ENCODE results near the gene TOP1.

The TOP1 gene

GRCh38 chr20:41028359-41029149, at the start of gene TOP1:
Gene TOP1 (plus strand): TSS chr20:41028822. CDS start chr20:41029068, 246 bp downstream.
- ATAC-seq, result peak; percentile 99
- H3K4me3 Mint-ChIP-seq, result peak within 1 kb of the TSS; percentile 87

GRCh38 chr20:40979247-40979646, 49.4 kb upstream of the TOP1 start:
- H3K36me3 Mint-ChIP-seq, result peaks cover 26% of the 10 kb centered on the region

More at GRCh38 chr20:41028359-41029149, at the start of gene TOP1:
- Mint-ChIP-seq H3K36me3 (peaks cover 11% of the 10 kb centered on the region), H3K27me3 (no peaks in the 10 kb centered on the region), H3K27ac (peak within 1 kb of the TSS; percentile 97), H3K9me3 (no peaks in the 10 kb centered on the region), H3K4me1 (peaks cover 49% of the 10 kb centered on the region)

DNA sequence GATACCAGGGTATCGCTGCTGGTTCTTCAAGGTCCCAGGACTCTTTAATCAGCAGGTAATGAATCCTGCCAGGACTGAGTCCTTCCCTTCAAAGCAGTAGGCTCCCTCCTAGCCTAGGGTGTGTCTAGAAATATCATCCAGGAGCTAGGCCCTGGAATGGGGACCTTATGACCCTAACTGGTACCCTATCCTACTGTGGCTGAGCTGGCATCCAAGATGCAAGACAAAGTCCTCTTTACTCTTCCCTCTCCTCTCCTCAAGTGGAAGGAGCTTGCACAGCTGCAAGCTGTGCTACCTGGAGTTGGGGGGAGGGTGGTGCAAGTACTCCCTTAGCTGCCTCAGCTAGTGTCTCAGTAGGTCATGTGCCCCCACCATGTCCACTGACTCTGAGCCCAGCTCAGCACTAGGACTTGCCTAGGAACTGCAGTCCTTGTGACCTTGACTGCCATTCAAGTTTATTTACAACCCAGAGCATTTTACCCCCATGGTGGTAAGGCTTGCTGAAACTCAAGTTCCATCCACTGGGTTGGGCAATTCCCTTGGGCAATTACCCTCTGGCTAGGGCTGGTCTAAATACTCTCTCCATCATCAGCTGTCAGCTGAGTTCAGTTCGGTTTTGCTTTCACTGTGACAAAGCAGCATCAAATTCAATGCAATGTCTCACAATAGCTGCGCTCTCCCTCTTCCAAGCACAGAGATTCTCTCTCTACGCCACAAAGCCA, 48.4 kb upstream of the TOP1 start:
- no peak for ATAC-seq
- Mint-ChIP-seq H3K27ac (no peak overlapping the region), H3K36me3 (peaks cover 26% of the 10 kb centered on the region), H3K4me3 (no peak overlapping the region), H3K9me3 (peaks cover 14% of the 10 kb centered on the region), H3K27me3 (no peaks in the 10 kb centered on the region), H3K4me1 (peaks cover 15% of the 10 kb centered on the region)

More at GRCh38 chr20:40979247-40979646, 49.4 kb upstream of the TOP1 start:
- H3K27me3 Mint-ChIP-seq, result no peaks in the 10 kb centered on the region
- no peak overlapping the region for H3K4me3 Mint-ChIP-seq
- ATAC-seq, result no peak
- peaks cover 15% of the 10 kb centered on the region for H3K4me1 Mint-ChIP-seq
- H3K9me3 Mint-ChIP-seq, result peaks cover 14% of the 10 kb centered on the region
- H3K27ac Mint-ChIP-seq, result no peak overlapping the region

DNA sequence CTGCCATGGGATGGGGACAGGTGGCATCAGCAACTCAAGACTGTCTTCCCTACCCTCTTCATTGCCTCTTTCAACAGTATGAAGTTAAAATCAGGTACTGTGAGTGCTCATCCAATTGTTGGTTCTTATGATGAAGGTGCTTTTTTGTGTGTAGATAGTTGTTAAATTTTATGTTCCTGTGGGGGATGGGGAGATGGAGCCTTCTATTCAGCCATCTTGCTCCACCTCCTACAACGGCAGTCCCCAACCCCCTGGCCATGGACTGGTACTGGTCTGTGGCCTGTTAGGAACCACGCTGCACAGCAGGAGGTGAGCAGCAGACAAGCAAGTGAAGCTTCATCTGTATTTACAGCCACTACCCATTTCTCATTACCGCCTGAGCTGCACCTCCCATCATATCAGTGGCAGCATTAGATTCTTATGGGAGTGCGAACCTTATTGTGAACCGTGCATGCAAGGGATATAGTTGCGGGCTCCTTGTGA, 47.8 kb upstream of the TOP1 start:
- peaks cover 14% of the 10 kb centered on the region for H3K9me3 Mint-ChIP-seq
- peaks cover 15% of the 10 kb centered on the region for H3K4me1 Mint-ChIP-seq
- H3K4me3 Mint-ChIP-seq, result no peak overlapping the region
- no peaks in the 10 kb centered on the region for H3K27me3 Mint-ChIP-seq
- ATAC-seq, result no peak
- H3K27ac Mint-ChIP-seq, result no peak overlapping the region
- H3K36me3 Mint-ChIP-seq, result peaks cover 26% of the 10 kb centered on the region

- Mint-ChIP-seq H3K27me3 (no peaks in the 10 kb centered on the region), H3K4me3 (no peak overlapping the region), H3K4me1 (peaks cover 29% of the 10 kb centered on the region), H3K36me3 (peaks cover 12% of the 10 kb centered on the region), H3K27ac (no peak overlapping the region), H3K9me3 (peaks cover 4% of the 10 kb centered on the region)
- peak; percentile 75 for ATAC-seq
Measured at GRCh38 chr20:40982415-40983145, 46.0 kb upstream of the TOP1 start.

- no peak overlapping the region for H3K27ac Mint-ChIP-seq
- no peak overlapping the region for H3K4me3 Mint-ChIP-seq
- H3K9me3 Mint-ChIP-seq, result no peaks in the 10 kb centered on the region
- no peaks in the 10 kb centered on the region for H3K36me3 Mint-ChIP-seq
- ATAC-seq, result no peak
- no peaks in the 10 kb centered on the region for H3K27me3 Mint-ChIP-seq
- peaks cover 31% of the 10 kb centered on the region for H3K4me1 Mint-ChIP-seq
Measured at GRCh38 chr20:40983898-40984297, 44.7 kb upstream of the TOP1 start.

DNA sequence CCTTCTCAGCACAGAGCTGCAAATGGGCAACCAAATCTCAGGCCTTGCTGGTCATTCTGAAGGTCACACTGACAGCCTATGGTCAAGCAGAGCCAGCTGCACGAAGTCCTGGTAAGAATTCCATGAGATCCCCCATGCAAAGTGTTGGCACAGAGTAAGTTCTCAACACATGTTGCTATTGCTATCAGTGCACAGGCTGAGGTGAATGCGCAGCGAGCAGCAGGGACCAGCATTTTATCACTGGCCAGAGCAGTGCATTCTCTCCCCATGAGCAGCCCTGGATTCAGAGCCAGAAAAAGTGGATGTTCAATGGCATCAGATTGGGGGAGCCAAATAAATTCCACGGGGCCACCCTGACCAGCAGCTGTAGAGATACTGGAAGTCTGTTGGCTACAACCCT, 44.1 kb upstream of the TOP1 start:
- Mint-ChIP-seq H3K27ac (no peak overlapping the region), H3K27me3 (no peaks in the 10 kb centered on the region), H3K9me3 (no peaks in the 10 kb centered on the region), H3K36me3 (no peaks in the 10 kb centered on the region), H3K4me1 (peaks cover 31% of the 10 kb centered on the region), H3K4me3 (no peak overlapping the region)
- ATAC-seq, result no peak

DNA sequence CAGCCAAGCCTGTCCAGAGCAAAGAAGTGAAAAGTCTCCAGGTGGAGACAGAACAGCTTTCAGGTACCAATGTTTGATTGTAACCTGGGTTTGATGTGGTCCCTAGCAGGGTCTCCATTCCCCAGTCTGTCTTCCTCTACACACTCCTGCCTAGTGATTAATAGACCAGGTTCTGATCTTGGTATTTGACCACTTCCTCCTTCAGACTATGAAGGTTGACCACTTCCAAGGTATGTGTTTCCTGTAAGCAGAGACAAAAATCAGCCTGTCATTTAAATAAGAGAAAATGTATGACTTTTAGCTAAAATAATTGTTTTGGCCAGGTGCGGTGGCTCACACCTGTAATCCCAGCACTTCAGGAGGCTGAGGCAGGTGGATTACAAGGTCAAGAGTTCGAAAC, 41.8 kb upstream of the TOP1 start:
- ATAC-seq, result peak; percentile 17
- Mint-ChIP-seq H3K27me3 (no peaks in the 10 kb centered on the region), H3K36me3 (no peaks in the 10 kb centered on the region), H3K4me1 (peaks cover 44% of the 10 kb centered on the region), H3K27ac (peak overlapping the region; percentile 46), H3K4me3 (no peak overlapping the region), H3K9me3 (no peaks in the 10 kb centered on the region)

- Mint-ChIP-seq H3K9me3 (no peaks in the 10 kb centered on the region), H3K4me3 (peak overlapping the region; percentile 6), H3K4me1 (peaks cover 45% of the 10 kb centered on the region), H3K36me3 (no peaks in the 10 kb centered on the region), H3K27me3 (no peaks in the 10 kb centered on the region), H3K27ac (peak overlapping the region; percentile 97)
- peak; percentile 71 for ATAC-seq
Measured at GRCh38 chr20:40990542-40991120, 38.0 kb upstream of the TOP1 start.

GRCh38 chr20:40991181-40991889, 37.3 kb upstream of the TOP1 start:
- H3K9me3 Mint-ChIP-seq, result no peaks in the 10 kb centered on the region
- peak; percentile 100 for ATAC-seq
- H3K36me3 Mint-ChIP-seq, result no peaks in the 10 kb centered on the region
- no peaks in the 10 kb centered on the region for H3K27me3 Mint-ChIP-seq
- peak overlapping the region; percentile 66 for H3K4me3 Mint-ChIP-seq
- H3K4me1 Mint-ChIP-seq, result peaks cover 43% of the 10 kb centered on the region
- H3K27ac Mint-ChIP-seq, result peak overlapping the region; percentile 97

GRCh38 chr20:40992349-40993113, 36.1 kb upstream of the TOP1 start:
- H3K36me3 Mint-ChIP-seq, result no peaks in the 10 kb centered on the region
- H3K9me3 Mint-ChIP-seq, result no peaks in the 10 kb centered on the region
- peaks cover 31% of the 10 kb centered on the region for H3K4me1 Mint-ChIP-seq
- H3K4me3 Mint-ChIP-seq, result no peak overlapping the region
- H3K27me3 Mint-ChIP-seq, result no peaks in the 10 kb centered on the region
- H3K27ac Mint-ChIP-seq, result peak overlapping the region; percentile 97
- ATAC-seq, result no peak

DNA sequence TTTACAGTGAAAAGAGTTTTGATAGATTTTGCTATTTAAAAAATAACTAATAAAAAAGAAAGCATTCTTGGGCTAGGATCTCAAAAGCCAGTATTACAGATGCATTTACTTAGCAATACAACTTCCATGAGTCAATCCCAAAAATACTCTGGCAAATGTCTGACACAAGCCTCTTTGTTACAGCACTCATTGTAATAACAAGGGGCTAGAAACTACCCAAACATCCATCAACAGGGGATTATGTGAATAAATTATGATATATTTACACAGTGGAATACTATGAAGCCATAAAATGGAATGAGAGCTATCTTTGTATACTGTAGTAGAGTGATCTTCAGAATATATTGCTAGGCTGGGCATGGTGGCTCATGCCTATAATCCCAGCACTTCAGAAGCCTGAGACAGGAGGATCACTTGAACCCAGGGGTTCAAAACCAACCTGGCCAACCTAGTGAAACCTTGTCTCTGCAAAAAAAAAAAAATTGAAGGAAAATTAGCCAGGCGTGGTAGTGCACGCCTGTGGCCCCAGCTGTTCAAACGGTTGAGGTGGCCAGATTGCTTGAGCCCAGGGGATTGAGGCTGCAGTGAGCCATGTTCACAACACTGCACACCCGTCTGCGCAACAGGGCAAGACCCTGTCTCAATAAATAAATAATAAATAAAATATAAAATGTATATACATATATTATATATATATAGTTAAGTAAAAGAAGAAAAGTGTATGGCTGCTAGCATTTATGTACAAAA, 34.7 kb upstream of the TOP1 start:
- Mint-ChIP-seq H3K4me3 (no peak overlapping the region), H3K27me3 (no peaks in the 10 kb centered on the region), H3K9me3 (no peaks in the 10 kb centered on the region), H3K27ac (no peak overlapping the region), H3K36me3 (no peaks in the 10 kb centered on the region), H3K4me1 (peaks cover 29% of the 10 kb centered on the region)
- ATAC-seq, result no peak

GRCh38 chr20:40996326-40996725, 32.3 kb upstream of the TOP1 start:
- H3K27ac Mint-ChIP-seq, result no peak overlapping the region
- no peaks in the 10 kb centered on the region for H3K36me3 Mint-ChIP-seq
- H3K9me3 Mint-ChIP-seq, result no peaks in the 10 kb centered on the region
- ATAC-seq, result no peak
- no peak overlapping the region for H3K4me3 Mint-ChIP-seq
- no peaks in the 10 kb centered on the region for H3K27me3 Mint-ChIP-seq
- H3K4me1 Mint-ChIP-seq, result peaks cover 13% of the 10 kb centered on the region
